ENCODE measurements around the gene TSPYL4. TPM values are rescaled to one million over a fixed set of nuclear protein-coding genes. Genes with fewer than 3 reads are reported as not detected.

TSPYL4 gene
- total RNA-seq, 1 donor from 2014 or later = 12.8 TPM

GRCh38 chr6:116280161-116280932, 26.5 kb upstream of the TSPYL4 start:
- H3K27me3 ChIP-seq (ENCODE audit: low read depth) = no peaks in the 10 kb centered on the region
- H3K4me1 ChIP-seq = peaks cover 51% of the 10 kb centered on the region
- TF ChIP-seq CTCF (IDR thresholded peaks at IDR 0.05) = no peak
- peak overlapping the region; percentile 97 for H3K27ac ChIP-seq
- no peaks in the 10 kb centered on the region for H3K9me3 ChIP-seq
- intact Hi-C loops (cut with DNase I) = no loop called here
- peaks cover 7% of the 10 kb centered on the region for H3K36me3 ChIP-seq
- DNase-seq (no peak), ATAC-seq (no peak)
- peak overlapping the region; percentile 75 for H3K4me3 ChIP-seq

- H3K4me3 ChIP-seq = peak within 1 kb of the TSS; percentile 75
- DNase-seq (peak; percentile 97), ATAC-seq (peak; percentile 98 to 99)
- H3K27ac ChIP-seq = peak within 1 kb of the TSS; percentile 97
- TF ChIP-seq CTCF (IDR thresholded peaks at IDR 0.05) = no peak
- no peaks in the 10 kb centered on the region for H3K27me3 ChIP-seq (ENCODE audit: low read depth)
- peaks cover 8% of the 10 kb centered on the region for H3K36me3 ChIP-seq
- intact Hi-C loops (cut with DNase I) = no loop called here
- peaks cover 59% of the 10 kb centered on the region for H3K4me1 ChIP-seq
- H3K9me3 ChIP-seq = no peaks in the 10 kb centered on the region
Observed at GRCh38 chr6:116279232-116280160, 25.6 kb upstream of the TSPYL4 start, which contains the start of gene TSPYL1. TSS of gene TSPYL1 (minus strand) at chr6:116279930. CDS start at chr6:116279830, 100 bp downstream.

- peak overlapping the region; percentile 97 for H3K27ac ChIP-seq
- ATAC-seq (peak; percentile 22 to 23), DNase-seq (no peak)
- peaks cover 15% of the 10 kb centered on the region for H3K36me3 ChIP-seq
- no peaks in the 10 kb centered on the region for H3K27me3 ChIP-seq (ENCODE audit: low read depth)
- intact Hi-C loops (cut with DNase I) = no loop called here
- H3K9me3 ChIP-seq = no peaks in the 10 kb centered on the region
- H3K4me1 ChIP-seq = peaks cover 62% of the 10 kb centered on the region
- no peak for TF ChIP-seq CTCF (IDR thresholded peaks at IDR 0.05)
- H3K4me3 ChIP-seq = peak overlapping the region; percentile 75
Observed at GRCh38 chr6:116278854-116279231, 25.0 kb upstream of the TSPYL4 start.

- TF ChIP-seq CTCF (IDR thresholded peaks at IDR 0.05) = no peak
- H3K27ac ChIP-seq = peak overlapping the region; percentile 97
- DNase-seq = no peak
- ATAC-seq = no peak
- H3K4me1 ChIP-seq = peaks cover 62% of the 10 kb centered on the region
- H3K27me3 ChIP-seq (ENCODE audit: low read depth) = no peaks in the 10 kb centered on the region
- H3K9me3 ChIP-seq = no peaks in the 10 kb centered on the region
- peaks cover 19% of the 10 kb centered on the region for H3K36me3 ChIP-seq
- intact Hi-C loops (cut with DNase I) = no loop called here
- H3K4me3 ChIP-seq = peak overlapping the region; percentile 75
Observed at GRCh38 chr6:116278481-116278829, 24.6 kb upstream of the TSPYL4 start.

- H3K9me3 ChIP-seq = no peaks in the 10 kb centered on the region
- no peak for DNase-seq
- no peak for TF ChIP-seq CTCF (IDR thresholded peaks at IDR 0.05)
- peaks cover 57% of the 10 kb centered on the region for H3K4me1 ChIP-seq
- H3K27me3 ChIP-seq (ENCODE audit: low read depth) = no peaks in the 10 kb centered on the region
- no peak overlapping the region for H3K27ac ChIP-seq
- intact Hi-C loops (cut with DNase I) = no loop called here
- peak overlapping the region; percentile 75 for H3K4me3 ChIP-seq
- ATAC-seq = no peak
- peaks cover 32% of the 10 kb centered on the region for H3K36me3 ChIP-seq
Observed at GRCh38 chr6:116277124-116277523, 23.2 kb upstream of the TSPYL4 start.
